Thyroid gland (tissue), 4 donors: ENCODE data around the gene HBE1.

ENCODE experiments used
- POLR2A ChIP-seq, 2 donors: fragments of 450-650 bp; IDR thresholded peaks; one replicate each; pipeline ENCODE4 v1.6.1; 2017; ENCODE audit warnings: antibody characterized with exemption in 2 of 2, mild to moderate bottlenecking in 2 of 2, moderate library complexity in 1 of 2
- TF ChIP-seq, protein P1 (sequence below), 6 experiments: fragments of 200-600 bp in 3 of 6; fragments of 450-650 bp in 3 of 6; sonication (generic) in 3 of 6; IDR thresholded peaks; one replicate each; pipeline ENCODE4 v1.5.1; 2016 to 2019; ENCODE audit warnings: antibody characterized with exemption in 6 of 6, mild to moderate bottlenecking in 2 of 6, inconsistent platforms in 1 of 6, moderate library complexity in 1 of 6

DNA sequence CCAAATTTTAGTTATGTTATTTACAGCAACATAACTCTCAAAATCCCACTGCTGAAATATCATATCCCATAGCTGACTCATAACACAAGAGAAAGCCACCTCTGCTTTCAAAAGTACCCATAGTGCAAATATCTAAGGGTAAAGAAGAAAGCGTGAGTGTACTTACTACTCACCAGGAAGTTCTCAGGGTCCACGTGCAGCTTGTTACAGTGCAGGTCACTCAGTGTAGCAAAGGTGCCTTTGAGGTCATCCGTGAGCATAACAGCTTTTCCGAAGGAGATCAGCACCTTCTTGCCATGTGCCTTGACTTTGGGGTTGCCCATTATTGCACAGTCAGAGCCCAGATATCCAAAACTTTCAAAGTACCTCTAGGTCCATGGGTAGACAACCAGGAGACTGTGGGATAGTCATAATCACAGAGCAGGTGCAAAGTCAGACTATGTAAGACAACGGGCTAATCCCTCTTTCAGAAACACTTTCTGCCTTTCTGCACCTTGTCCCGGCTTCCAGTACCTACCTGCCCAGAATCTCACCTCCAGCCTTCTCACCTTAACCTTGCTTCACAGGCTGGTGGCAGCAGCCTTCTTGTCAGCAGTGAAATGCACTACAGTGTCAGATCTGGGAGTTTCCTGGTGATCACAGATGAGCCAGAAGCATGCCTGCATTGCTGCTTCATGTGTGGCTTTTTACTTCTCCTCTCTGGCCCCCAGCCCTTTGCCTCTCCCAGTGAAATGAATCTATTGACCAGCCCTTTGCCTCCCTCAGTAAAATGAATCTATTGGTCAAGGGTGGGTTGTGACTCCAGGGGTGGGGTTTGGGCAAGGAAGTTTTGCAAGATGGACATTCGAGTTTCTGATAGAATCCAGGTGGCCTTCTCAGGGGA is 26.6 kb downstream of the HBE1 start:
- no peak for TF ChIP-seq POLR2A (IDR thresholded peaks at IDR 0.05)
- TF ChIP-seq, protein P1, sequence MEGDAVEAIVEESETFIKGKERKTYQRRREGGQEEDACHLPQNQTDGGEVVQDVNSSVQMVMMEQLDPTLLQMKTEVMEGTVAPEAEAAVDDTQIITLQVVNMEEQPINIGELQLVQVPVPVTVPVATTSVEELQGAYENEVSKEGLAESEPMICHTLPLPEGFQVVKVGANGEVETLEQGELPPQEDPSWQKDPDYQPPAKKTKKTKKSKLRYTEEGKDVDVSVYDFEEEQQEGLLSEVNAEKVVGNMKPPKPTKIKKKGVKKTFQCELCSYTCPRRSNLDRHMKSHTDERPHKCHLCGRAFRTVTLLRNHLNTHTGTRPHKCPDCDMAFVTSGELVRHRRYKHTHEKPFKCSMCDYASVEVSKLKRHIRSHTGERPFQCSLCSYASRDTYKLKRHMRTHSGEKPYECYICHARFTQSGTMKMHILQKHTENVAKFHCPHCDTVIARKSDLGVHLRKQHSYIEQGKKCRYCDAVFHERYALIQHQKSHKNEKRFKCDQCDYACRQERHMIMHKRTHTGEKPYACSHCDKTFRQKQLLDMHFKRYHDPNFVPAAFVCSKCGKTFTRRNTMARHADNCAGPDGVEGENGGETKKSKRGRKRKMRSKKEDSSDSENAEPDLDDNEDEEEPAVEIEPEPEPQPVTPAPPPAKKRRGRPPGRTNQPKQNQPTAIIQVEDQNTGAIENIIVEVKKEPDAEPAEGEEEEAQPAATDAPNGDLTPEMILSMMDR (IDR thresholded peaks at IDR 0.05): no peak
